WERI-Rb-1 (cell line): ENCODE results near the gene CASP5.
A peak's percentile ranks its signal among the peaks of the same experiment; 100 is the strongest.

Source experiments
- DNase-seq: peaks from one replicate; pipeline ENCODE4 v3.0.0-alpha.2; 2020
- H3K27ac ChIP-seq: fragments of 250-450 bp; sonication (Bioruptor Pico); 2 replicates; pipeline ENCODE4 v1.5.1; 2020; ENCODE audit warnings: mild to moderate bottlenecking, moderate library complexity
- H3K27me3 ChIP-seq: fragments of 250-450 bp; sonication (Bioruptor Pico); 2 replicates; pipeline ENCODE4 v1.5.1; 2021; ENCODE audit warnings: mild to moderate bottlenecking, low read depth, moderate library complexity; ENCODE audit not compliant: insufficient read depth, severe bottlenecking
- H3K36me3 ChIP-seq: fragments of 250-450 bp; sonication (Bioruptor Pico); 2 replicates; pipeline ENCODE4 v1.5.1; 2020; ENCODE audit warnings: mild to moderate bottlenecking, moderate library complexity
- H3K4me3 ChIP-seq: 2 replicates; pipeline ENCODE4 v1.5.1; 2011; ENCODE audit warnings: low read depth, mild to moderate bottlenecking, control low read depth, low read length
- H3K9me3 ChIP-seq: fragments of 250-450 bp; sonication (Bioruptor Pico); 2 replicates; pipeline ENCODE4 v1.5.1; 2021; ENCODE audit warnings: mild to moderate bottlenecking, moderate library complexity; ENCODE audit not compliant: severe bottlenecking
- CTCF ChIP-seq: IDR thresholded peaks from 2 replicates; pipeline ENCODE4 v1.5.1; 2011; ENCODE audit warnings: low read depth, mild to moderate bottlenecking, control low read depth, inconsistent platforms, low read length

Gene CASP5

GRCh38 chr11:104962852-104963251, 60.1 kb downstream of the CASP5 start:
- H3K9me3 ChIP-seq = no peaks in the 10 kb centered on the region
- H3K4me3 ChIP-seq = no peak overlapping the region

GRCh38 chr11:104957280-104957679, 65.7 kb downstream of the CASP5 start:
- no peak for TF ChIP-seq CTCF
- no peak for DNase-seq
- no peaks in the 10 kb centered on the region for H3K36me3 ChIP-seq
- H3K27ac ChIP-seq = no peak overlapping the region
- no peak overlapping the region for H3K4me3 ChIP-seq
- no peaks in the 10 kb centered on the region for H3K9me3 ChIP-seq
- no peaks in the 10 kb centered on the region for H3K27me3 ChIP-seq

More at GRCh38 chr11:104962852-104963251, 60.1 kb downstream of the CASP5 start:
- H3K27ac ChIP-seq = no peak overlapping the region
- no peaks in the 10 kb centered on the region for H3K36me3 ChIP-seq
- no peaks in the 10 kb centered on the region for H3K27me3 ChIP-seq
- TF ChIP-seq CTCF = no peak
- DNase-seq = no peak

- no peak for TF ChIP-seq CTCF
- no peak for DNase-seq
Measured at GRCh38 chr11:104956528-104956927, 66.4 kb downstream of the CASP5 start.

GRCh38 chr11:104946907-104947306, 76.1 kb downstream of the CASP5 start:
- Histone ChIP-seq H3K27ac (no peak overlapping the region), H3K36me3 (no peaks in the 10 kb centered on the region), H3K4me3 (no peak overlapping the region), H3K9me3 (no peaks in the 10 kb centered on the region), H3K27me3 (no peaks in the 10 kb centered on the region)
- TF ChIP-seq CTCF = peak; percentile 35; the same call in 1 of the 2 replicates
- peak; percentile 10 for DNase-seq

More at GRCh38 chr11:104956528-104956927, 66.4 kb downstream of the CASP5 start:
- Histone ChIP-seq H3K27ac (no peak overlapping the region), H3K9me3 (no peaks in the 10 kb centered on the region), H3K36me3 (no peaks in the 10 kb centered on the region), H3K4me3 (no peak overlapping the region), H3K27me3 (no peaks in the 10 kb centered on the region)
